ENCODE results near the gene ADAT2.
"Not testable (repeated sequence)": the region's sequence is repeated elsewhere in the genome, so short reads cannot be mapped to it uniquely, and the experiment has no call there.

Gene ADAT2

GRCh38 chr6:143450453-143451371 is at the start of gene ADAT2, which contains the start of gene PEX3:
Gene ADAT2, minus strand, starts transcription at chr6:143450695. Its CDS starts 37 bp downstream, at chr6:143450658.
Gene PEX3, plus strand, starts transcription at chr6:143450805. Its CDS starts 238 bp downstream, at chr6:143451043.
- peak; percentile 89 for DNase-seq

- DNase-seq = peak; percentile 28
Measured at GRCh38 chr6:143498428-143498827, 47.9 kb upstream of the ADAT2 start.

- no peak for DNase-seq
Measured at GRCh38 chr6:143496974-143497373, 46.5 kb upstream of the ADAT2 start.

GRCh38 chr6:143490775-143491174 is 40.3 kb upstream of the ADAT2 start:
- DNase-seq = no peak

- no peak for DNase-seq
Measured at GRCh38 chr6:143490244-143490643, 39.7 kb upstream of the ADAT2 start.

- DNase-seq = no peak
Measured at GRCh38 chr6:143486752-143487151, 36.3 kb upstream of the ADAT2 start.

GRCh38 chr6:143485967-143486366 is 35.5 kb upstream of the ADAT2 start:
- DNase-seq = no peak

GRCh38 chr6:143482593-143482992 is 32.1 kb upstream of the ADAT2 start:
- no peak for DNase-seq

GRCh38 chr6:143478479-143479062 is 28.1 kb upstream of the ADAT2 start:
- DNase-seq = no peak

- DNase-seq = no peak
Measured at GRCh38 chr6:143476545-143476944, 26.1 kb upstream of the ADAT2 start.

GRCh38 chr6:143471822-143472221 is 21.3 kb upstream of the ADAT2 start:
- DNase-seq = no peak

GRCh38 chr6:143468823-143469222 is 18.3 kb upstream of the ADAT2 start:
- DNase-seq = not testable (repeated sequence)

GRCh38 chr6:143468026-143468425 is 17.5 kb upstream of the ADAT2 start:
- no peak for DNase-seq

GRCh38 chr6:143465546-143465945 is 15.1 kb upstream of the ADAT2 start:
- DNase-seq = no peak

GRCh38 chr6:143457563-143458359 is 7.3 kb upstream of the ADAT2 start:
- DNase-seq = no peak

- peak; percentile 54 for DNase-seq
Measured at GRCh38 chr6:143451531-143451930, 1.0 kb upstream of the ADAT2 start.

- peak; percentile 88 for DNase-seq
Measured at GRCh38 chr6:143449714-143450452, 612 bp downstream of the ADAT2 start.

GRCh38 chr6:143449082-143449713 is 1.3 kb downstream of the ADAT2 start:
- DNase-seq = no peak

- not testable (repeated sequence) for DNase-seq
Measured at GRCh38 chr6:143447865-143448264, 2.6 kb downstream of the ADAT2 start.

GRCh38 chr6:143443096-143443495 is 7.4 kb downstream of the ADAT2 start:
- DNase-seq = no peak

GRCh38 chr6:143441680-143442545 is 8.6 kb downstream of the ADAT2 start:
- DNase-seq = no peak
